ENCODE measurements around the gene KIAA1958. TPM values are rescaled to one million over a fixed set of nuclear protein-coding genes. Genes with fewer than 3 reads are reported as not detected.

The KIAA1958 gene
- total and polyA plus RNA-seq, 7 experiments from 2014 or later: 3.2 to 8.3 (median 6.4) TPM

- Mint-ChIP-seq H3K4me3 (no peak overlapping the region), H3K27me3 (no peaks in the 10 kb centered on the region), H3K36me3 (peaks cover 0 to 14% (median 6%) of the 10 kb centered on the region in 5 donors), H3K4me1 (peaks cover 0 to 8% (median 5%) of the 10 kb centered on the region in 7 donors), H3K9me3 (peaks cover 0 to 2% (median 0%) of the 10 kb centered on the region in 11 donors), H3K27ac (no peak overlapping the region)
- POLR2A ChIA-PET: no interaction called here
- Histone ChIP-seq H3K27ac (ENCODE audit: low read depth, low read length) (no peak overlapping the region), H3K4me1 (ENCODE audit: control insufficient read depth in 2 of 2, insufficient read depth in 2 of 2, low read length in 2 of 2) (no peaks in the 10 kb centered on the region), H3K27me3 (ENCODE audit: control insufficient read depth in 2 of 2, insufficient read depth in 2 of 2, low read length in 2 of 2) (no peaks in the 10 kb centered on the region), H3K36me3 (ENCODE audit: control insufficient read depth in 2 of 3, insufficient read depth in 3 of 3, low read length in 3 of 3) (no peaks in the 10 kb centered on the region), H3K4me3 (ENCODE audit: low read length) (no peak overlapping the region), H3K9me3 (ENCODE audit: control insufficient read depth in 2 of 3, low read length in 3 of 3) (no peaks in the 10 kb centered on the region)
- no peak for DNase-seq
- ATAC-seq: no peak
- intact Hi-C loops (cut with micrococcal nuclease): no loop called here
- CTCF ChIA-PET: no interaction called here
These were observed 15.7 kb downstream of the KIAA1958 start for GRCh38 chr9:112502175-112502946.

GRCh38 chr9:112503170-112503569 lies 16.5 kb downstream of the KIAA1958 start:
- no peaks in the 10 kb centered on the region for H3K9me3 ChIP-seq (ENCODE audit: control insufficient read depth in 2 of 3, low read length in 3 of 3)
- no peaks in the 10 kb centered on the region for H3K4me1 ChIP-seq (ENCODE audit: control insufficient read depth in 2 of 2, insufficient read depth in 2 of 2, low read length in 2 of 2)
- H3K4me3 ChIP-seq (ENCODE audit: low read length): no peak overlapping the region
- H3K36me3 Mint-ChIP-seq: peaks cover 0 to 14% (median 6%) of the 10 kb centered on the region in 5 donors
- POLR2A ChIA-PET: no interaction called here
- CTCF ChIA-PET: no interaction called here
- H3K27me3 ChIP-seq (ENCODE audit: control insufficient read depth in 2 of 2, insufficient read depth in 2 of 2, low read length in 2 of 2): no peaks in the 10 kb centered on the region
- no peaks in the 10 kb centered on the region for H3K36me3 ChIP-seq (ENCODE audit: control insufficient read depth in 2 of 3, insufficient read depth in 3 of 3, low read length in 3 of 3)
- DNase-seq (no peak), ATAC-seq (no peak)
- no peak overlapping the region for H3K4me3 Mint-ChIP-seq
- no peak overlapping the region for H3K27ac Mint-ChIP-seq
- H3K4me1 Mint-ChIP-seq: peaks cover 0 to 8% (median 5%) of the 10 kb centered on the region in 7 donors
- intact Hi-C loops (cut with micrococcal nuclease): no loop called here
- no peaks in the 10 kb centered on the region for H3K27me3 Mint-ChIP-seq
- H3K27ac ChIP-seq (ENCODE audit: low read depth, low read length): no peak overlapping the region
- H3K9me3 Mint-ChIP-seq: peaks cover 0 to 2% (median 0%) of the 10 kb centered on the region in 11 donors

GRCh38 chr9:112505086-112505485 lies 18.5 kb downstream of the KIAA1958 start:
- no peak overlapping the region for H3K27ac Mint-ChIP-seq
- peaks cover 0 to 8% (median 5%) of the 10 kb centered on the region in 5 donors for H3K36me3 Mint-ChIP-seq
- CTCF ChIA-PET: no interaction called here

GRCh38 chr9:112505607-112506006 lies 19.0 kb downstream of the KIAA1958 start:
- Mint-ChIP-seq H3K27ac (no peak overlapping the region), H3K4me1 (peaks cover 0 to 8% (median 1%) of the 10 kb centered on the region in 7 donors), H3K4me3 (no peak overlapping the region), H3K36me3 (peaks cover 0 to 8% (median 5%) of the 10 kb centered on the region in 5 donors), H3K9me3 (peaks cover 0 to 2% (median 0%) of the 10 kb centered on the region in 11 donors), H3K27me3 (no peaks in the 10 kb centered on the region)
- no peaks in the 10 kb centered on the region for H3K27me3 ChIP-seq (ENCODE audit: control insufficient read depth in 2 of 2, insufficient read depth in 2 of 2, low read length in 2 of 2)
- H3K36me3 ChIP-seq (ENCODE audit: control insufficient read depth in 2 of 3, insufficient read depth in 3 of 3, low read length in 3 of 3): no peaks in the 10 kb centered on the region
- H3K4me3 ChIP-seq (ENCODE audit: low read length): no peak overlapping the region
- no peaks in the 10 kb centered on the region for H3K9me3 ChIP-seq (ENCODE audit: control insufficient read depth in 2 of 3, low read length in 3 of 3)
- no peaks in the 10 kb centered on the region for H3K4me1 ChIP-seq (ENCODE audit: control insufficient read depth in 2 of 2, insufficient read depth in 2 of 2, low read length in 2 of 2)
- no peak overlapping the region for H3K27ac ChIP-seq (ENCODE audit: low read depth, low read length)
- intact Hi-C loops (cut with micrococcal nuclease): no loop called here
- DNase-seq: no peak
- CTCF ChIA-PET: no interaction called here
- POLR2A ChIA-PET: no interaction called here
- no peak for ATAC-seq

More at GRCh38 chr9:112505086-112505485, 18.5 kb downstream of the KIAA1958 start:
- H3K4me1 Mint-ChIP-seq: peaks cover 0 to 8% (median 1%) of the 10 kb centered on the region in 7 donors
- Histone ChIP-seq H3K27me3 (ENCODE audit: control insufficient read depth in 2 of 2, insufficient read depth in 2 of 2, low read length in 2 of 2) (no peaks in the 10 kb centered on the region), H3K27ac (ENCODE audit: low read depth, low read length) (no peak overlapping the region), H3K9me3 (ENCODE audit: control insufficient read depth in 2 of 3, low read length in 3 of 3) (no peaks in the 10 kb centered on the region), H3K4me3 (ENCODE audit: low read length) (no peak overlapping the region), H3K4me1 (ENCODE audit: control insufficient read depth in 2 of 2, insufficient read depth in 2 of 2, low read length in 2 of 2) (no peaks in the 10 kb centered on the region), H3K36me3 (ENCODE audit: control insufficient read depth in 2 of 3, insufficient read depth in 3 of 3, low read length in 3 of 3) (no peaks in the 10 kb centered on the region)
- ATAC-seq (no peak), DNase-seq (no peak)
- intact Hi-C loops (cut with micrococcal nuclease): no loop called here
- POLR2A ChIA-PET: interaction anchor here (0.6 kb wide), 1 partner anchor 152 kb away, joined by 5 read pairs; no protein-coding TSS in a partner anchor
- no peaks in the 10 kb centered on the region for H3K27me3 Mint-ChIP-seq
- peaks cover 0 to 2% (median 0%) of the 10 kb centered on the region in 11 donors for H3K9me3 Mint-ChIP-seq
- H3K4me3 Mint-ChIP-seq: no peak overlapping the region

GRCh38 chr9:112506571-112506970 lies 19.9 kb downstream of the KIAA1958 start:
- H3K4me3 Mint-ChIP-seq: no peak overlapping the region
- no peak for ATAC-seq
- H3K4me1 Mint-ChIP-seq: peaks cover 0 to 8% (median 1%) of the 10 kb centered on the region in 7 donors
- ChIA-PET POLR2A (no interaction called here), CTCF (interaction anchor here (0.6 kb wide), 1 partner anchor 279 kb away, joined by 3 read pairs; no protein-coding TSS in a partner anchor)
- H3K27me3 Mint-ChIP-seq: no peaks in the 10 kb centered on the region
- no peaks in the 10 kb centered on the region for H3K36me3 ChIP-seq (ENCODE audit: control insufficient read depth in 2 of 3, insufficient read depth in 3 of 3, low read length in 3 of 3)
- H3K27ac Mint-ChIP-seq: no peak overlapping the region
- H3K36me3 Mint-ChIP-seq: peaks cover 0 to 6% (median 1%) of the 10 kb centered on the region in 5 donors
- intact Hi-C loops (cut with micrococcal nuclease): no loop called here
- no peak overlapping the region for H3K27ac ChIP-seq (ENCODE audit: low read depth, low read length)
- no peaks in the 10 kb centered on the region for H3K9me3 ChIP-seq (ENCODE audit: control insufficient read depth in 2 of 3, low read length in 3 of 3)
- H3K9me3 Mint-ChIP-seq: peaks cover 0 to 2% (median 0%) of the 10 kb centered on the region in 11 donors
- no peaks in the 10 kb centered on the region for H3K4me1 ChIP-seq (ENCODE audit: control insufficient read depth in 2 of 2, insufficient read depth in 2 of 2, low read length in 2 of 2)
- H3K27me3 ChIP-seq (ENCODE audit: control insufficient read depth in 2 of 2, insufficient read depth in 2 of 2, low read length in 2 of 2): no peaks in the 10 kb centered on the region
- no peak for DNase-seq
- H3K4me3 ChIP-seq (ENCODE audit: low read length): no peak overlapping the region

GRCh38 chr9:112507001-112507680 lies 20.5 kb downstream of the KIAA1958 start:
- H3K36me3 ChIP-seq (ENCODE audit: control insufficient read depth in 2 of 3, insufficient read depth in 3 of 3, low read length in 3 of 3): no peaks in the 10 kb centered on the region
- ChIA-PET CTCF (no interaction called here), POLR2A (no interaction called here)
- H3K4me3 ChIP-seq (ENCODE audit: low read length): no peak overlapping the region
- ATAC-seq (no peak), DNase-seq (no peak)
- intact Hi-C loops (cut with micrococcal nuclease): no loop called here
- no peak overlapping the region for H3K4me3 Mint-ChIP-seq
- peaks cover 0 to 8% (median 0%) of the 10 kb centered on the region in 7 donors for H3K4me1 Mint-ChIP-seq
- no peaks in the 10 kb centered on the region for H3K27me3 Mint-ChIP-seq
- H3K27me3 ChIP-seq (ENCODE audit: control insufficient read depth in 2 of 2, insufficient read depth in 2 of 2, low read length in 2 of 2): no peaks in the 10 kb centered on the region
- peak overlapping the region in 1 of 9 donors; percentile 22 for H3K27ac Mint-ChIP-seq
- no peaks in the 10 kb centered on the region for H3K4me1 ChIP-seq (ENCODE audit: control insufficient read depth in 2 of 2, insufficient read depth in 2 of 2, low read length in 2 of 2)
- peaks cover 0 to 2% (median 0%) of the 10 kb centered on the region in 11 donors for H3K9me3 Mint-ChIP-seq
- H3K36me3 Mint-ChIP-seq: peaks cover 0 to 5% (median 0%) of the 10 kb centered on the region in 5 donors
- no peaks in the 10 kb centered on the region for H3K9me3 ChIP-seq (ENCODE audit: control insufficient read depth in 2 of 3, low read length in 3 of 3)
- H3K27ac ChIP-seq (ENCODE audit: low read depth, low read length): no peak overlapping the region

Measured in naive thymus-derived CD4-positive, alpha-beta T cell (primary cell).